H54 (cell line): ENCODE measurements around the gene LAMB1.
A peak's percentile ranks its signal among the peaks of the same experiment; 100 is the strongest.
"Not testable (repeated sequence)": the region's sequence is repeated elsewhere in the genome, so short reads cannot be mapped to it uniquely, and the experiment has no call there.

ENCODE experiments used
- DNase-seq: peaks from one replicate; pipeline ENCODE4 v3.0.0; 2011; ENCODE audit warnings: low spot score, mixed read lengths; ENCODE audit not compliant: insufficient read length
- FAIRE-seq: peaks from 3 replicates; lab custom pipeline; 2011; peaks lifted over from hg19 to GRCh38; lab: Jason Lieb, UNC
- POLR2A ChIP-seq: IDR thresholded peaks from 2 replicates; pipeline ENCODE4 v1.6.1; 2011; ENCODE audit warnings: low read depth, mild to moderate bottlenecking, low read length

LAMB1 gene

GRCh38 chr7:107931740-107932515, 71.0 kb downstream of the LAMB1 start:
- TF ChIP-seq POLR2A: no peak
- no peak for DNase-seq
- FAIRE-seq: no peak

DNA sequence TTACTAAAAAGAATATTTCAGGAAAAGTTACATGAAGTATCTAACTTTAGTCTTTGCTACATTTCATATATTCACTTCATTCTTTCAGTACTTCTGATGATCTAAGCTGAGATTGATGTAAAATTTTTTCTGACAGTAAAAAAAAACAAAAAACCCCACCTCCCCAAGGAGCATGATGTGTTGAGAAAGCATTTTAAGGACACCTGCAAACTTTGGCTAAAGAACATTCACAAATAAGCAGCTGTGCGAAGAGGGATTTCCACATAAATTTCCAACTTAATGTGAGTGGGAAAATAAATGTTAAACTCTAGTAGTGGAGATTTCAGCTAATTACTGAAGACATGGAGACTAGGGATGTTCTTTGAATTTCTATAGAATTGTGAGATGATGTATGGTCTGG, 76.5 kb downstream of the LAMB1 start:
- no peak for TF ChIP-seq POLR2A
- DNase-seq (no peak), FAIRE-seq (no peak)

DNA sequence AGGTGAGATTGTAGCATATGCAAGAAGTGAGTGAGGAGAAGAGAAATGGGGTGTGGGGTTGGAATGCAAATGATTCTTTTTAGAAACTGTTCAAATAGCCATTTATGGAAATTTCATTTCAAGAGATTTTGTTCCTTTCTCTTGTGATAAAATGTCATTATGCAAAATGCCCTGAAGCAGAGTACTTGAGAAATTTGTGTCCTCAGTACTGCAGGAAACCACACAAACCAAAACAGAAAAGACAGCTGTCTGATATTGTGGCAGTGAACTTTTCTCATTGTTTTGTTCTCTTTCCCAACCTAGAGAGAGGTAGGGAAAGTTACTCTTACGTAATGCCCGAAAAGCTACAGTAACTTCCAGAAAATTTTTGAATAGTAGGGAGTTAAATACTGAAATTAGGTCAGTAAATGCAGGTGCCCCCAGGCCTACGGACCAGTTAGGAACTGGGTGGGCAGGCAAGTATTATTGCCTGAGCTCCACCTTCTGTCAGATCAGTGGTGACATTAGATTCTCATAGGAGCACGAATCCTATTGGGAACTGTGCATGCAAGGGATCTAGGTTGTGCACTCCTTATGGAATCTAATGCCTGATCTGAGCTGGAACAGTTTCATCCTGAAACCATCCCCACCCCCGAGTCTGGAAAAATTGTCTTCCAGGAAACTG, 78.0 kb downstream of the LAMB1 start:
- no peak for FAIRE-seq
- TF ChIP-seq POLR2A: no peak
- no peak for DNase-seq

DNA sequence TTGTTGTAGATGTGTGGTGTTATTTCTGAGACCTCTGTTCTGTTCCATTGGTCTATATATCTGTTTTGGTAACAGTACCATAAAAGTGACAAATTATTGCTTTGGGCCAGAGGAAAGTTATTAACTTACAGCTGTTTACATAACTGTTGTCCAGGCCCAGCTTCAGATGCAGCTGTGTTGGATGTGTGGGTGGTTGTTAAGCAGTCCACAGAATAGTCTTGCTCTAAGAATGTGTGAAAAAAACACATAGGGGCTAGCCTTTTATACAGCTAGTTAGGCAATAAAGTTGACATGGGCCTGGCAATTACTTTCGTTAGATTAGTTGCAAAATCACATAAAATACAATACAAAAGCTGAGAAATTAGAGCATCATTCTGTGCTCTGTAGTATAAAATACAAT, 80.1 kb downstream of the LAMB1 start:
- TF ChIP-seq POLR2A: no peak
- no peak for DNase-seq
- FAIRE-seq: no peak

- not testable (repeated sequence) for DNase-seq, FAIRE-seq
Observed at GRCh38 chr7:107921826-107922225, 81.1 kb downstream of the LAMB1 start.

DNA sequence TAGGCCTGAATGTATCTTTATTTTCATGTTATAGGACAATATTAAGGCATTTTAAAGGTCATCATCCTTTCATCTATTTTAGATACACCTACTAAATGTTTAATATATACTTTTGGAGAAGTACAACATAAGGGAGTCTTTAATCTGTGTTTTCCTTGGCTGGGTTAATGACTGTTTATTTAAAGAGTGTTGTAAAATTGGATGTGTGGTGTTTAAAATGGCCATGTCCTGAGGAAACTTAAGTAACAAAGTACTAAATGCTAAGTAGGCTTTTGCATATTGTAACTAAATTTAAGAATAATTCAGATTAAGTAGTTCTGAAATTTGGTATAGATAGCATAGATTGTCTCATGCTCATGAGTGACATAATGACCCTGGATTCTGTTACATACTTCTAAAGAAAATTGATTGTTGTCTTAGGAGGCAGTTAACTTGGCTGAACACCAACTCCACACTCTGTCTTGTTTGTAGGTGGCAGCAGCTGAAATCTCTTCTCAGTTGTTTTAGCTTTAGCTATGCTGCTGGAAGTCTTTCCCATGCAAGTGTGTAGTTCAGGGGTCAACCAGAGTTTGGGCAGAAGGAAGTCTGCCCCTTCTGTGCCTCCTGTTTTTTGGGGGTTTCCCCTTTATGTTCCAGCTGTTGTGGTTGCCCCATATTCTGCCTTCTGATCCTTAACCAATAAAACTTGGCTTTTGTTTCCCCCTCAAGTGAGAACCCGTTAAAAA, 82.8 kb downstream of the LAMB1 start:
- DNase-seq: no peak
- no peak for TF ChIP-seq POLR2A
- FAIRE-seq: no peak

- no peak for TF ChIP-seq POLR2A
- DNase-seq (no peak), FAIRE-seq (no peak)
Observed at GRCh38 chr7:107918948-107919347, 84.0 kb downstream of the LAMB1 start.

DNA sequence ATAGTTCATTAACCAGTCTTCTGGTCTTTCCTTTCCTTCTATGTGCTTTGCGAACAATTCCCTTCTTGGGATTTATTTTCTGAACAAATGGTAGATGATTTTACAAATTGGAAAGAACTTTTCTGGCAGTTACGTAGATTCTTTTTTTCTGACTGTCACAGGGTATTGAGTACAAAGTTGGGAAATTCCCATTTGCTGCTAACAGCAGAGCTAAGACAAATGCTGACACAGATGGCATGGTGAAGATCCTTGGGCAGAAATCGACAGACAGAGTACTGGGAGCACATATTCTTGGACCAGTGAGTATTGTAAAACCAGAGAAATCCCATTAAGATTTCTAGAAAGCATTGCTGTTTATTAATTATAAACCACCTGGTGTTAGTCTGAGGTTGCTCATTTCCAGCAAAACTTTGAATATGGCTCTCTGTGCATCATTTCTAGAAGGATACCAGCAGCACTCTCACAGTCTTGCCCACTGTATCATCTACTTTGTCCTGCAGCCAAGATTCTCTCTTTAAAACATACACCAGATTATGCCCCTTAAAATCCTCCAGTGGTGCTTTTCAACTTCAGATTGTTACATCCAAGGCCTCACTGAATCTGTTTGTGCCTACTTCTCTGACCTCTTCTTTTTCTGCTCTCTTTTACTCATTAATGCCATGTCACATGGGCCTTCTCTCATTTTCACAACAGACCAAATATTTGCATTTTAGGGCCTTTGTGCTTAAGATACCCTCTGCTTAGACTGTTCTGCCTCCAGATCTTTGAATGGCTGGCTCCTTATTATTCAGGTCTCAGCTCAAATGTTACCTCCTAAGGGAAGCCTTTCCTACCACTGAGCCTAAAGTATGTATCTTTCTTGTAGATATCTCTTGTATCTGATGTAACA, 85.0 kb downstream of the LAMB1 start:
- DNase-seq (no peak), FAIRE-seq (no peak)
- no peak for TF ChIP-seq POLR2A

GRCh38 chr7:107915541-107915940, 87.4 kb downstream of the LAMB1 start:
- no peak for TF ChIP-seq POLR2A
- FAIRE-seq (no peak), DNase-seq (no peak)

- DNase-seq (no peak), FAIRE-seq (no peak)
- TF ChIP-seq POLR2A: no peak
Observed at GRCh38 chr7:107914831-107915230, 88.1 kb downstream of the LAMB1 start.

GRCh38 chr7:107913851-107914250, 89.1 kb downstream of the LAMB1 start:
- no peak for DNase-seq
- no peak for TF ChIP-seq POLR2A
- peak; percentile 86 for FAIRE-seq

DNA sequence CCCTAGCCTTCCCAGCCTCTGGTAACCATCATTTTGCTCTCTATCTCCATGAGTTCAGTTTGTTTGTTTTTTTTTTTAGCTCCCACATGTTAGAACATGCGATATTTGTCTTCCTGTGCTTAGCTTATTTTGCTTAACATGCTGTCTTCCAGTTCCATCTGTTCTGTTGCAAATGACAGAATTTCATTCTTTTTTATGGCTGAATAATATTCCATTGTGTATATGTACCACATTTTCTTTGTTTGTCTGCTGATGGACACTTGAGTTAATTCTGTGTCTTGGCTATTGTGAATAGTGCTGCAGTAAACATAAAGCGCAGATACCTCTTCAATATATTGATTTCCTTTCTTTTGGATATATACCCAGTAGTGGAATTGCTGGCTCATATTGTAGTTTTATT, 91.0 kb downstream of the LAMB1 start:
- TF ChIP-seq POLR2A: no peak
- DNase-seq (no peak), FAIRE-seq (no peak)

DNA sequence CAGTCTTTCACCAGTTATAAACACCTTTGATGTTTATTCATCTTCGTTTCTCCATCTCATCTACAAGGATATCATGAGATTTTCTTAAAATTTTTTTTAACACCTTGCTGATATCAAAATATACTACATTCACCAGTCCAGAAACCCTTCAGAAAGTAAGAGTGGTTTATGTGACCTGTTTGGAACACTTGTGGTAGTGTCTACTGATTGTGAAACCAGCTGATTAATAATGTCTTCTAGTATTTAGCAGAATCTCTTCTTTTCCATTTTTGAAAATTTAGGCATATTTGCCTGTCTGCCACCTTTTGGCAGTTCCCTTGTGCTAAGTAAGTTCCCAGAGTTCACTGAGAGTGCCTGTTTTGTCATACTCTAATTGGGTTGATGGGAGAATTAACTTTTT, 93.5 kb downstream of the LAMB1 start:
- FAIRE-seq (no peak), DNase-seq (no peak)
- TF ChIP-seq POLR2A: no peak
